Colonic mucosa (tissue), 4 donors: ENCODE results near the gene DNLZ. TPM values are rescaled to one million over a fixed set of nuclear protein-coding genes. Genes with fewer than 3 reads are reported as not detected.

Experiments used
- DNase-seq: peaks from one replicate; pipeline ENCODE4 v3.0.0-alpha.2; 2020
- H3K27ac ChIP-seq: fragments of 200-600 bp; one replicate; pipeline ENCODE4 v1.8.0; 2021
- H3K27me3 ChIP-seq: fragments of 200-600 bp; one replicate; pipeline ENCODE4 v1.8.0; 2021
- H3K36me3 ChIP-seq: fragments of 200-600 bp; one replicate; pipeline ENCODE4 v1.8.0; 2021
- H3K4me1 ChIP-seq: fragments of 200-600 bp; one replicate; pipeline ENCODE4 v1.8.0; 2021; ENCODE audit warnings: mild to moderate bottlenecking
- H3K4me3 ChIP-seq: fragments of 200-600 bp; one replicate; pipeline ENCODE4 v1.8.0; 2021
- H3K9ac ChIP-seq, 2 donors: one replicate each; pipeline ENCODE4 v1.7.0; 2013; ENCODE audit warnings: control low read depth in 2 of 2, low read depth in 2 of 2, low read length in 2 of 2
- H3K9me3 ChIP-seq: fragments of 200-600 bp; one replicate; pipeline ENCODE4 v1.8.0; 2021
- intact Hi-C: fragments of 100-400 bp; cut with DNase I; formaldehyde crosslinking; loops from one replicate; pipeline ENCODE4 v1.14.1; 2022
- total RNA-seq, 2 donors: library from RNA; stranded (reverse); fragmentation: NEBNext Ultra II Directional in 1 of 2; extraction: Animal tissue kit (Norgen Biotek cat#: 25700) in 1 of 2; gene quantifications; one replicate each; pipeline ENCODE4 v1.2.1, GENCODE V29; 2021
- TF ChIP-seq, protein P1 (sequence below): fragments of 200-600 bp; IDR thresholded peaks from one replicate; pipeline ENCODE4 v1.8.0; 2022; ENCODE audit warnings: antibody characterized with exemption, mild to moderate bottlenecking
- donor health status: healthy.
- donor health status: DM: no; HTN: no; CAD: no.
- donor health status: DM: no; HTN: no; CAD: no.

DNLZ gene
- total RNA-seq: 10 to 100 TPM; 10.0 to 10.8 TPM

DNA sequence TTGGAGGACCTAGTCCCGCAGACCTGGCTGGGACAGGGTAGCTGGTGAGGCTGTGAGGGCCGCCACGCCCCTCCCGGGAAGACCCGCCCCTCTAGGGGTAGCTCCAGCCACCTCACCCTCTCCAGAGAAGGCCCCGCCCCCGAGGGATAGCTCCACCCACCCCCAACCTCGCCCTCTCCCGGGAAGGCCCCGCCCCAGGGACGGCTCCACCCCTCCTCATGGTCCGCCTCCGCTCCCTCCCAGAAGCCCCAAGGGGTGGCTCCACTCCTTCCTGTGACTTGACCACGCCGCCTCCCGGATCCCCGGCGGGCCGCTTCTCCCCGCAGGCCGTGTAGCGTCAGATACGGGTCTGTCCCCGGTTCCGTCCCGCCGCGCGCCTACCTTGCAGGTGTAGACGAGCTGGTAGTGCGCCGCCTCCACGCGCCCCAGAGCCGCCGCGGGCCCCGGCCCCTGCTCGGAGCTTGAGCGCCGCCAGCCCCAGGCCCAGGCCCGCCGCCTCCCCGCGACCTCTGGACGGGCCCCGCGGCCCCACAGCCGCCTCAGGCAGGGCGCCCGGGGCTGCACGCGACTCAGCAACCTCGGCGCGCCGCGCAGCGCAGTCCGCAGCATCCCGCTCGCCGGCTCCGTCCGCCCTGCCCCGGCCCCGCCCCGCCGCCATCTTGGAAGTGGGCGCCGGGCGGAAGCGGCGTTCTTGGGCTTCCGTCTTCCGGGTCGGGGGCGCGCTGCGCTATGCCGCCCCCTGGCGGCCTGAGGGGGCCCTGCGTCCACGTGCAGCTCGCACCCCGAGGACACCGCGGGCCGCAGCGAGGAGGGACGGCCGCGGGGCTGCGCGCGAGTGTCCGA lies at the start of gene DNLZ:
DNLZ (minus strand) TSS at position 639 of the 843 bp plus-strand sequence; CDS start at position 609, 30 bp downstream.
- peak within 1 kb of the TSS; percentile 68 for H3K4me3 ChIP-seq
- TF ChIP-seq, protein P1, sequence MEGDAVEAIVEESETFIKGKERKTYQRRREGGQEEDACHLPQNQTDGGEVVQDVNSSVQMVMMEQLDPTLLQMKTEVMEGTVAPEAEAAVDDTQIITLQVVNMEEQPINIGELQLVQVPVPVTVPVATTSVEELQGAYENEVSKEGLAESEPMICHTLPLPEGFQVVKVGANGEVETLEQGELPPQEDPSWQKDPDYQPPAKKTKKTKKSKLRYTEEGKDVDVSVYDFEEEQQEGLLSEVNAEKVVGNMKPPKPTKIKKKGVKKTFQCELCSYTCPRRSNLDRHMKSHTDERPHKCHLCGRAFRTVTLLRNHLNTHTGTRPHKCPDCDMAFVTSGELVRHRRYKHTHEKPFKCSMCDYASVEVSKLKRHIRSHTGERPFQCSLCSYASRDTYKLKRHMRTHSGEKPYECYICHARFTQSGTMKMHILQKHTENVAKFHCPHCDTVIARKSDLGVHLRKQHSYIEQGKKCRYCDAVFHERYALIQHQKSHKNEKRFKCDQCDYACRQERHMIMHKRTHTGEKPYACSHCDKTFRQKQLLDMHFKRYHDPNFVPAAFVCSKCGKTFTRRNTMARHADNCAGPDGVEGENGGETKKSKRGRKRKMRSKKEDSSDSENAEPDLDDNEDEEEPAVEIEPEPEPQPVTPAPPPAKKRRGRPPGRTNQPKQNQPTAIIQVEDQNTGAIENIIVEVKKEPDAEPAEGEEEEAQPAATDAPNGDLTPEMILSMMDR: peak; percentile 99
- H3K9me3 ChIP-seq: no peaks in the 10 kb centered on the region
- H3K27ac ChIP-seq: peak within 1 kb of the TSS; percentile 83
- peak within 1 kb of the TSS in 1 of 2 donors; percentile 95 for H3K9ac ChIP-seq
- DNase-seq: peak; percentile 99
- H3K4me1 ChIP-seq: peaks cover 9% of the 10 kb centered on the region
- no peaks in the 10 kb centered on the region for H3K36me3 ChIP-seq
- intact Hi-C loops: no loop called here
- H3K27me3 ChIP-seq: no peaks in the 10 kb centered on the region

DNA sequence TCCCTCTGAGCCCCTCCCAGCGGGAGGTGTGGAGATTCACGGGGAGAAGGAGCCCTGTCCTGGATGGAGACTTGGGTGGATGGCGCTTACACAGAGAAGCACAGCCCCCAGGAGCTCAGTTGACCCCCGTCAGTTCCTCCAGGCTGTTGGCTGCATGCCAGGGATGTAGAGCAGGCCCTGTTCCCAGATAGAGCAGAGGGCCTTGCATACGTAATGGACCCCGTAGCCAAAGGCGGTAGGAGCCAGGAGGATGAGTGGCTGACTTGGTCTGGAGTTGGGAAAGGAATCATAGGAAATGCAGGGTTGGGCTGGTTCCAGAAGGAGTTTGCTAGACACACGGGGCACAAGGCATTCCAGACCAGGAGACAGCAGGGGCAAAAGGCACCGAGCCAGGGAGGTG lies 49.4 kb upstream of the DNLZ start:
- DNase-seq: no peak
- Histone ChIP-seq H3K9me3 (no peaks in the 10 kb centered on the region), H3K9ac (no peak overlapping the region), H3K4me3 (no peak overlapping the region), H3K27ac (no peak overlapping the region), H3K4me1 (peaks cover 16% of the 10 kb centered on the region), H3K36me3 (peaks cover 12% of the 10 kb centered on the region), H3K27me3 (no peaks in the 10 kb centered on the region)
- TF ChIP-seq, protein P1: no peak
- intact Hi-C loops: loop anchor here (5.0 kb wide), 1 partner anchor 69 kb away; the partner anchor contains the start of gene SEC16A

DNA sequence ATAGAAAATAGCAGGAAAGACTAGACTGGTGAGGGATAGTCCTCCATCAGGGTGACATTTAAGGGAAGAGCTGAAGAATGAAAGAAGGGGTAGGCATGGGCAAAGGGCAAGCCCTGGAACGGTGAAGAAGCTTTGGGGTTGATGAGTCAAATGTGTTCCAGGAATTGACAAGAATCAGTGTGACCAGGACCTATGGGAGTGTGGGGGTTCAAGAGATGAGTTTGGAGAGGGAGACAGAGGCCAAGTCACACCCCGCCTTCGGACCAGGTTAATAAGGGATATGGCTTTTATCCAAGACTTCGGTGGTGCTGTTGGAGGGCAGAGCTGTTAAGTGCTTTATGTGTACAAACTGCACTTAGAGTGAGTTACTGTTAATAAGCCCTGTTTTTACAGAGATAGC lies 47.8 kb upstream of the DNLZ start:
- TF ChIP-seq, protein P1: no peak
- H3K4me3 ChIP-seq: peak overlapping the region; percentile 90

DNA sequence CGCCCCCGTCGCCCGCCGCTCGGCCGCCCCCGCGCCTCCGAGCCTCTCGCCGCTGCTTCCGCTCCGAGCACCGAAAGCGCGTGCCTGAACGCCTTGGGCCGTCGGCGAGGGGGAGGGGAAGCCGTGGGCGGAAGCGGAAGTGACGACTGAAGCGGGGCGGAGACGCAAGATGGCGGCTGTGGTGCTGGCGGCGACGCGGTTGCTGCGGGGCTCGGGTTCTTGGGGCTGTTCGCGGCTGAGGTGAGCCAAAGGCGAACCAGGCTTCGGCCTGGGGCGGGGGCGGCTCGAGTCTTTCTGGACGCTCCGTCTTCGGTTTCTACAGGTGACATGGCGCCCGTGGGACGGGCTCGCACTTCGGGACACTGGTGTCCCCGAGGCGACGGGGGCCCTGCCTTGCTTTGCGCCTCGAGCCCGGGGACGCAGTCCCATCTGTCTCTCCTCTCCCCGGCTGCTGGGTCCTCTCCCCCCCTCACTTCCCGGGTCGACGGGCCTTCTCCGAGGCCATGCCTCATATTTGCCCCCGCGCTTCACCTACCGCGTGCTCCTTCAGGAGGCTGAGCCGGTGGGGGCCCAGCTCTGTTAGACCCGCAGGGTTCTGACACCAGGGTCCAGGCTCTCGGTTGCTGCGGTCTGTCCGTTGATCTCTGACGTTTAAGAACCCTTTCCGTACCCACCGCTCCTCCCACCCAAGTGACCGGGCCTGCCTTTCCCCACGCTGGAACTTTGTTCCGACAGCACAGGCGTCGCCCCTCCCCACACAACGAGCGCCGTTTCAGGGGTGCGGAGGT lies 47.1 kb upstream of the DNLZ start, which contains the start of the genes ENTR1 and PMPCA:
ENTR1 (minus strand) TSS at position 115 of the 788 bp plus-strand sequence. CDS start 217 bp downstream, outside the sequence.
PMPCA (plus strand) TSS at position 159 of the 788 bp plus-strand sequence; CDS start at position 170, 11 bp downstream.
- Histone ChIP-seq H3K27me3 (no peaks in the 10 kb centered on the region), H3K27ac (peak within 1 kb of the TSS; percentile 69), H3K4me3 (peak within 1 kb of the TSS; percentile 90), H3K36me3 (peaks cover 10% of the 10 kb centered on the region), H3K4me1 (peaks cover 16% of the 10 kb centered on the region), H3K9me3 (no peaks in the 10 kb centered on the region), H3K9ac (peak within 1 kb of the TSS; percentile 82 to 94)
- TF ChIP-seq, protein P1: no peak
- peak; percentile 96 for DNase-seq
- intact Hi-C loops: loop anchor here (5.0 kb wide), 1 partner anchor 72 kb away; the partner anchor contains the start of gene SEC16A

More for the DNA sequence above, 47.8 kb upstream of the DNLZ start:
- DNase-seq: no peak
- H3K36me3 ChIP-seq: peaks cover 10% of the 10 kb centered on the region
- H3K27ac ChIP-seq: no peak overlapping the region
- no peaks in the 10 kb centered on the region for H3K27me3 ChIP-seq
- no peaks in the 10 kb centered on the region for H3K9me3 ChIP-seq
- intact Hi-C loops: loop anchor here (5.0 kb wide), 1 partner anchor 71 kb away; the partner anchor contains the start of gene SEC16A
- peaks cover 16% of the 10 kb centered on the region for H3K4me1 ChIP-seq
- H3K9ac ChIP-seq: peak overlapping the region; percentile 82 to 94
